Omental fat pad (tissue), 4 donors: ENCODE results near the gene CD19. TPM values are rescaled to one million over a fixed set of nuclear protein-coding genes. Genes with fewer than 3 reads are reported as not detected.

Experiments
- ATAC-seq: fragments of 150-250 bp; one replicate; pipeline ENCODE4 v1.9.1; 2016; ENCODE audit warnings: mild to moderate bottlenecking, moderate library complexity; ENCODE audit not compliant: low FRiP score
- DNase-seq: peaks from one replicate; pipeline ENCODE4 v3.0.0-alpha.2; 2019; ENCODE audit warnings: low spot score
- total RNA-seq, 4 donors: library from RNA; depleted of rRNA; stranded (reverse); fragments of >200 nt; gene quantifications; one replicate each; pipeline ENCODE4 v1.1.0, GENCODE V29; 2016
- TF ChIP-seq, protein P1 (sequence below), 3 donors: fragments of 450-650 bp; IDR thresholded peaks; one replicate each; pipeline ENCODE4 v1.5.1; 2016 to 2017; ENCODE audit warnings: antibody characterized with exemption in 3 of 3, mild to moderate bottlenecking in 3 of 3, moderate library complexity in 2 of 3

Gene CD19
- total RNA-seq, 4 donors from 2014 or later = 0.46 TPM; not detected in 3

DNA sequence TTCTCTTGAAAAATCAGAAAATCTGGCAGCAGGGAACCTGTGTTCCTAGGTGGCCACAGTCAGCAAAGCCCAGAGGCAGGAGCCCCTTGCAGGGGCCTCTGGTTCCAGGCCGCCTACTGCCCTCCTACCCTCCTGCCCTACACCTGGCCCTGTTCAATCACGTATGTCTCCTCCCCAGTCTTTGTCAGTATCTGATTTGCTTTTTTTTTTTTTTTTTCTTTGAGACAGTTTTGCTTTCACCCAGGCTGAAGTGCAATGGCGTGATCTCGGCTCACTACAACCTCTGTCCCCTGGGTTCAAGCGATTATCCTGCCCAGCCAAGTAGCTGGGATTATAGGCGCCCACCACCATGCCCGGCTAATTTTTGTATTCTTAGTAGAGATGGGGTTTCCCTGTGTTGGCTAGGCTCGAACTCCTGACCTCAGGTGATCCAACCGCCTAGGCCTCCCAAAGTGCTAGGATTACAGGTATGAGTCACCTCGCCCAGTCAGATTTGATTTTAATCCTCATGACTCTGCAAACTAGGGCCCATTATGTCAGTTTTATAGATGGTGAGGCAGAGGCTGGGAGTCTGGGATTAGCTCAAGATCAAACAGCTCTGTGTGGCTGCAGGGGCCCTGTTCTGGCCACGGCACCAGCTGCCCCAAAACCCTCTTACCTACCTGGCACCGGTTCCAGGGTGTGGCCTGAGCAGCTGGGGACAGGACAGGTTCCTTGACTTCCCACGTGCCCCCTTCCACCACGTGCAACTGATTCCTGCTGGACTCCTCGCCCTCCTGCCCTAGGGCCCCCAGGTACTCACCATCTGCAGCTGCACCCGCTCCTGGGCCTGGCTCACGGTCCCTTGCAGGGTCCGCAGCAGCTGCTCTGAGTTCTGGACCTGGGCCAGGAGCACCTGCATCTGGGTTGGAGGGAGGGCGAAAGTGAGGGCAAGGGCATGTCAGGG is 21.4 kb upstream of the CD19 start:
- TF ChIP-seq, protein P1, sequence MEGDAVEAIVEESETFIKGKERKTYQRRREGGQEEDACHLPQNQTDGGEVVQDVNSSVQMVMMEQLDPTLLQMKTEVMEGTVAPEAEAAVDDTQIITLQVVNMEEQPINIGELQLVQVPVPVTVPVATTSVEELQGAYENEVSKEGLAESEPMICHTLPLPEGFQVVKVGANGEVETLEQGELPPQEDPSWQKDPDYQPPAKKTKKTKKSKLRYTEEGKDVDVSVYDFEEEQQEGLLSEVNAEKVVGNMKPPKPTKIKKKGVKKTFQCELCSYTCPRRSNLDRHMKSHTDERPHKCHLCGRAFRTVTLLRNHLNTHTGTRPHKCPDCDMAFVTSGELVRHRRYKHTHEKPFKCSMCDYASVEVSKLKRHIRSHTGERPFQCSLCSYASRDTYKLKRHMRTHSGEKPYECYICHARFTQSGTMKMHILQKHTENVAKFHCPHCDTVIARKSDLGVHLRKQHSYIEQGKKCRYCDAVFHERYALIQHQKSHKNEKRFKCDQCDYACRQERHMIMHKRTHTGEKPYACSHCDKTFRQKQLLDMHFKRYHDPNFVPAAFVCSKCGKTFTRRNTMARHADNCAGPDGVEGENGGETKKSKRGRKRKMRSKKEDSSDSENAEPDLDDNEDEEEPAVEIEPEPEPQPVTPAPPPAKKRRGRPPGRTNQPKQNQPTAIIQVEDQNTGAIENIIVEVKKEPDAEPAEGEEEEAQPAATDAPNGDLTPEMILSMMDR (IDR thresholded peaks at IDR 0.05) = no peak
- DNase-seq (no peak), ATAC-seq (no peak)

DNA sequence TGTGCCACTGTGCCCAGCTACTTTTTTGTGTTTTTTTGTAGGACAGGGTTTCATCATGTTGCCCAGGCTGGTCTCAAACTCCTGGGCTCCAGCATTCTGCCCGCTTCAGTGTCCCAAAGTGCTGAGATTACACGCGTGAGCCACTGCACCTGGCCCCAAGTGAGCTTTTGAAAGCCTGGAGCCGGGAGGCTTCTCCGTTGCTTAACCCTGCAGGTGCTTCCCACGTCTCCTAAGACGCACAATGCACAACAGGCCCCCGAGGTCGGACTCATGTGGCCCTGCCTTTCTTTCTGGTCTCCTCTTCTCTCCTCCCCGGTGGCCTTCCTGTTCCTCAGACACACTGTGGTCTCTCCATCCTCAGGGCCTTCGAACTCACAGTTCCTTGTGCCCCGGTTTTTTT is 19.2 kb upstream of the CD19 start:
- DNase-seq = no peak
- ATAC-seq = no peak
- TF ChIP-seq, protein P1 (IDR thresholded peaks at IDR 0.05) = no peak

DNA sequence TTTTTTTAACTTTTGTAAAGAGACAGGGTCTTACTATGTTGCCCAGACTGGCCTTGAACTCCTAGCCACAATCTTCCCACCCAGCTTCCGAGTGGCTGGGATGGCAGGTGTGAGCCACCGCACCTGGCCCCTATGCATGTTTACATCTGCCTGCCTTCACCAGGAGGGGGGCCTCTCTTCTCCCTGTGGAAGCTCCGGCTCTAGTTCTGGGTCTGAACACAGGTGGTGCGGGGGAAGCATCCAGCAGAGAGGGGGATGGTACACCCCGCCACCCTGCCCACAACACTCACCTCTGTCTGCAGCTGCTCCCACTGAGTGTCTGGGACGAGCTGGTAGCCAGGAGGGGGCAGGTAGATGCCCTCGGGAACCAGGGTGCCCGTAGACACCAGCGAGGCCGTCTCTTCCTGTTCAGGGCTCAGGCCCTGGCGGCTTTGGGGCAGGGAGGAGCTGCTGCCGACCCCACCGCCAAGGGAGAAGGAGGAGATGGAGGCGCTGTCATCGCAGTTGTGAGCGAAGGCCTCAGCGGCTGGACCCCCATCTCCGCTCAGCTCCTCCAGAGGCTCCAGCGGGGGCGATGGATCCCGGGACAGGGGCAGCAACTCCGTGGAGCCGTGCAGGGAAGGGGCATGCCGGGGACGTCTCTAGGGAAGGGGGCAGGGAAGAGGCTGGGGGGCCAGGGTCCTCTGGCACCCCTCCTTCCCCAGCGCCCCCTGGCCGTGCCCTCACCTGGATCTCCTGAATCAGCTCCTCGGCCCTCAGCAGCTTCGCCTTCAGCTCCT is 17.6 kb upstream of the CD19 start:
- DNase-seq (no peak), ATAC-seq (no peak)
- TF ChIP-seq, protein P1 (IDR thresholded peaks at IDR 0.05) = no peak

DNA sequence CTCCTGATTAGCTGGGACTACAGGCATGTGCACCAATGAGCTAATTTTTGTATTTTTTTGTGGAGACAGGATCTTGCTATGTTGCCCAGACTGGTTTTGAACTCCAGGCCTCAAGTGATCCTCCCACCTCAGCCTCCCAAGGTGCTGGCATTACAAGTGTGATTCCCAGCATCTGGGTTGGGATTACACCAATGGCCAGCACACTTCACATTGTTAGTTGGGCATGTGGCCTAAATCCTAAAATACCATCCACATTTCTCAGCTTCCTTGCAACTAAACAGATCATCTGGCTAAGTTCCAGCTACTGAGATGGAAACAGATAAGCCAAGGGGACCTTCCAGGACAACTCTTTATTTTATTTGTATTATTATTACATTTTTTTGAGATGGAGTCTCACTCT is 16.6 kb upstream of the CD19 start:
- TF ChIP-seq, protein P1 (IDR thresholded peaks at IDR 0.05) = no peak
- ATAC-seq (no peak), DNase-seq (no peak)

DNA sequence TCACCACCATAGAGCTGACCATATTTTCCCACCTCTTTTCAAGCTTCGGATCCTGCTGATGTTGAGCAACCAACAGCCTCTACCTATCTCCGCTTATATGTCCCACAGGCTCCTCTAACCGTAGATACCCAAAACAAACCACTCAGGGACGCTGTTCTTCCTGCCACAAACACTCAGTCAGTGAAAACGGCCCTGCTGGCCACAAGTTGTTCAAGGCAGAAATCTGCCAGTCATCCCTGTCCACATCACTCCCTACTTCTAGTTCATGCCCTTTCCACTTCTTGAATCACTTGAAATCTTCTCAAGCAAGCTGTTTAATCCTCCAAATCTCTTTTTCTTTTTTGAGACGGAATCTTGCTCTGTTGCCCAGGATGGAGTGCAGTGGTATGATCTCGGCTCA is 14.7 kb upstream of the CD19 start:
- DNase-seq (no peak), ATAC-seq (no peak)
- TF ChIP-seq, protein P1 (IDR thresholded peaks at IDR 0.05) = no peak

DNA sequence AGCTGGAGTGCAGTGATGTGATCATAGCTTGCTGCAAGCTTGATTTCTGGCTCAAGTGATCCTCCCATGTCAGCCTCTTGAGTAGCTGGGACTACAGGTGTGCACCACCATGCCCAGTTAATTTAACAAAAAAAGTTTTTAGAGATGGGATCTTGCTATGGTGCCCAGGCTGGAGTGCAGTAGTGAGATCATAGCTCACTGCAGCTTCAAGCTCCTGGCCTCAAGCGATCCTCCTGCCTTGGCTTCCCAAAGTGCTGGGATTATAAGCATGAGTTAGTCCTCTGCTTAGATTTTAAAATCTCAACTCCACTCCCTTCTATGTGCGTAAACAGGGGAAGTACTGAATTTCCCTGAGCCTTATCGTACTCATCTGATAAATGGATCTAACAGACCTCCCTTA is 13.1 kb upstream of the CD19 start:
- TF ChIP-seq, protein P1 (IDR thresholded peaks at IDR 0.05) = no peak
- no peak for ATAC-seq
- no peak for DNase-seq
